MM.1S (cell line): ENCODE measurements around the gene MARCHF9.

Experiments
- DNase-seq: peaks from one replicate; pipeline ENCODE4 v3.0.0-alpha.2; 2015
- H2AFZ ChIP-seq: fragments of 300-600 bp; sonication (generic); 2 replicates; pipeline ENCODE4 v1.6.0; 2016; ENCODE audit warnings: antibody characterized with exemption, low read length
- H3F3A ChIP-seq: fragments of 300-600 bp; sonication (generic); 2 replicates; pipeline ENCODE4 v1.6.1; 2016; ENCODE audit warnings: mild to moderate bottlenecking, antibody characterized with exemption, low read length, moderate library complexity, mixed read lengths; ENCODE audit not compliant: insufficient read depth
- H3K27ac ChIP-seq: fragments of 300-600 bp; sonication (generic); 2 replicates; pipeline ENCODE4 v1.5.1; 2016; ENCODE audit warnings: mild to moderate bottlenecking, low read length
- H3K27me3 ChIP-seq: fragments of 300-600 bp; sonication (generic); replicated peaks from 2 replicates; pipeline ENCODE4 v1.6.0; 2016; ENCODE audit warnings: low read length; ENCODE audit not compliant: insufficient read depth
- H3K36me3 ChIP-seq: fragments of 300-600 bp; sonication (generic); replicated peaks from 2 replicates; pipeline ENCODE4 v1.6.1; 2016; ENCODE audit warnings: mild to moderate bottlenecking, low read length, mixed read lengths; ENCODE audit not compliant: insufficient read depth
- H3K4me1 ChIP-seq: fragments of 300-600 bp; sonication (generic); 2 replicates; pipeline ENCODE4 v1.6.1; 2016; ENCODE audit warnings: low read length, mixed read lengths
- H3K4me2 ChIP-seq: fragments of 300-600 bp; sonication (generic); 2 replicates; pipeline ENCODE4 v1.6.0; 2016; ENCODE audit warnings: low read depth, low read length
- H3K4me3 ChIP-seq: fragments of 300-600 bp; sonication (generic); 2 replicates; pipeline ENCODE4 v1.5.1; 2016; ENCODE audit warnings: low read length, mixed read lengths
- H3K79me2 ChIP-seq: fragments of 300-600 bp; sonication (generic); 2 replicates; pipeline ENCODE4 v1.6.1; 2016; ENCODE audit warnings: mixed run types, low read length, mixed read lengths
- H3K9ac ChIP-seq: fragments of 300-600 bp; sonication (generic); 2 replicates; pipeline ENCODE4 v1.6.1; 2016; ENCODE audit warnings: low read length, mixed read lengths
- H3K9me2 ChIP-seq: fragments of 300-600 bp; sonication (generic); replicated peaks from 2 replicates; pipeline ENCODE4 v1.6.1; 2016; ENCODE audit warnings: mild to moderate bottlenecking, low read length, mixed read lengths; ENCODE audit not compliant: insufficient read depth
- H3K9me3 ChIP-seq: fragments of 300-600 bp; sonication (generic); replicated peaks from 2 replicates; pipeline ENCODE4 v1.6.1; 2016; ENCODE audit warnings: mild to moderate bottlenecking, low read length, mixed read lengths; ENCODE audit not compliant: insufficient read depth
- H4K20me1 ChIP-seq: fragments of 300-600 bp; sonication (generic); 2 replicates; pipeline ENCODE4 v1.6.1; 2016; ENCODE audit warnings: mild to moderate bottlenecking, low read length, moderate library complexity, mixed read lengths; ENCODE audit not compliant: insufficient read depth
- CTCF ChIP-seq: fragments of 300-600 bp; sonication (generic); IDR thresholded peaks from 2 replicates; pipeline ENCODE4 v1.5.1; 2016; ENCODE audit warnings: antibody characterized with exemption, low read length, mixed read lengths
- EZH2 ChIP-seq: fragments of 300-600 bp; sonication (generic); optimal IDR thresholded peaks from 2 replicates; pipeline ENCODE3; 2017; ENCODE audit warnings: low read depth, mild to moderate bottlenecking, antibody characterized with exemption, low read length, mixed read lengths
- EZH2phosphoT487 ChIP-seq: fragments of 300-600 bp; sonication (generic); IDR thresholded peaks from 2 replicates; pipeline ENCODE4 v1.6.1; 2018; ENCODE audit warnings: antibody characterized with exemption, low read length

Gene MARCHF9

GRCh38 chr12:57802607-57803006 is 47.7 kb downstream of the MARCHF9 start:
- Histone ChIP-seq H3K4me1 (no peaks in the 10 kb centered on the region), H3K9ac (no peak overlapping the region), H3K79me2 (no peaks in the 10 kb centered on the region), H4K20me1 (no peaks in the 10 kb centered on the region), H2AFZ (no peak overlapping the region), H3K27ac (no peak overlapping the region), H3F3A (no peaks in the 10 kb centered on the region), H3K36me3 (0 out of 2 replicates have a peak, but pooled peaks cover 4% of the 10 kb centered on the region), H3K9me2 (no peaks in the 10 kb centered on the region), H3K27me3 (no peaks in the 10 kb centered on the region), H3K9me3 (no peaks in the 10 kb centered on the region), H3K4me3 (no peak overlapping the region), H3K4me2 (no peak overlapping the region)
- no peak for DNase-seq
- TF ChIP-seq EZH2 (no peak), EZH2phosphoT487 (no peak), CTCF (no peak)

GRCh38 chr12:57803319-57803893 is 48.5 kb downstream of the MARCHF9 start:
- Histone ChIP-seq H3K4me2 (no peak overlapping the region), H3F3A (no peaks in the 10 kb centered on the region), H3K9ac (no peak overlapping the region), H4K20me1 (no peaks in the 10 kb centered on the region), H2AFZ (no peak overlapping the region), H3K36me3 (0 out of 2 replicates have a peak, but pooled peaks cover 4% of the 10 kb centered on the region), H3K27me3 (no peaks in the 10 kb centered on the region), H3K9me3 (no peaks in the 10 kb centered on the region), H3K27ac (no peak overlapping the region), H3K79me2 (no peaks in the 10 kb centered on the region), H3K4me3 (no peak overlapping the region), H3K9me2 (no peaks in the 10 kb centered on the region), H3K4me1 (no peaks in the 10 kb centered on the region)
- TF ChIP-seq EZH2: no peak
- peak; percentile 80 for TF ChIP-seq CTCF
- DNase-seq: peak; percentile 21

- no peaks in the 10 kb centered on the region for H3K4me1 ChIP-seq
- H3K4me2 ChIP-seq: no peak overlapping the region
- no peaks in the 10 kb centered on the region for H3K9me2 ChIP-seq
- no peak overlapping the region for H2AFZ ChIP-seq
- no peak overlapping the region for H3K9ac ChIP-seq
- H3K27me3 ChIP-seq: no peaks in the 10 kb centered on the region
- no peak overlapping the region for H3K4me3 ChIP-seq
- no peaks in the 10 kb centered on the region for H4K20me1 ChIP-seq
- no peak overlapping the region for H3K27ac ChIP-seq
- no peaks in the 10 kb centered on the region for H3F3A ChIP-seq
- no peak for DNase-seq
- TF ChIP-seq CTCF (no peak), EZH2phosphoT487 (no peak), EZH2 (no peak)
- no peaks in the 10 kb centered on the region for H3K36me3 ChIP-seq
- no peaks in the 10 kb centered on the region for H3K9me3 ChIP-seq
- no peaks in the 10 kb centered on the region for H3K79me2 ChIP-seq
These were observed 51.8 kb downstream of the MARCHF9 start for GRCh38 chr12:57806677-57807076.
